GM08714 (cell line): Measurements from ENCODE around the gene SCGN.

Experiments
- H3K4me3 ChIP-seq: fragments of 200-500 bp; sonication (Bioruptor generic); 2 replicates; pipeline ENCODE4 v1.5.1; 2014; ENCODE audit warnings: mild to moderate bottlenecking, low read length, inconsistent platforms
- ZNF274 ChIP-seq: IDR thresholded peaks from 2 replicates; pipeline ENCODE4 v1.6.1; 2012; ENCODE audit warnings: mild to moderate bottlenecking, low read depth, low read length

The SCGN gene

GRCh38 chr6:25659633-25660368 lies 7.8 kb downstream of the SCGN start:
- H3K4me3 ChIP-seq, result no peak overlapping the region
- TF ChIP-seq ZNF274, result no peak

GRCh38 chr6:25660512-25660911 lies 8.5 kb downstream of the SCGN start:
- no peak overlapping the region for H3K4me3 ChIP-seq
- no peak for TF ChIP-seq ZNF274

- TF ChIP-seq ZNF274, result no peak
- H3K4me3 ChIP-seq, result no peak overlapping the region
Observed at GRCh38 chr6:25661129-25661779, 9.2 kb downstream of the SCGN start.

GRCh38 chr6:25665455-25665854 lies 13.4 kb downstream of the SCGN start:
- TF ChIP-seq ZNF274, result no peak
- H3K4me3 ChIP-seq, result no peak overlapping the region

GRCh38 chr6:25669413-25669812 lies 17.4 kb downstream of the SCGN start:
- no peak overlapping the region for H3K4me3 ChIP-seq
- TF ChIP-seq ZNF274, result no peak

DNA sequence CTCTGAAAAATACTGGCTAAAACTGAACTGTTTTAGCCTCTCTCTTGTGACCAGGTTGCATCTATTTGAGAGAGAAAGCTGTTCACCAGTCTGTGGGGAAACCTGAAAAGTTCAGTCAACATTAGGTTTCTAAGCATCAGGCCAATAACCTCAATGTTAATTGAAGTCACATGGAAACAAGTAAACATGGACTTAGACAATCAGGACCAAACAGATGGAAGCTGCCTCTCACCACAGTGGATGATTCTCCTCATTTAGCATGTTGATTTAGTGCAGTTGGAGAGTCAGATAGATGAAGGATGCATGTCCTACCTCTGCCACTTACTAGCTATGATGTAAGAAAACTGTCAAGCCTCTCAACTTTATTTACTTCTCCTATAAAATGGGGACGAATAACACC lies 18.2 kb downstream of the SCGN start:
- H3K4me3 ChIP-seq, result no peak overlapping the region
- TF ChIP-seq ZNF274, result no peak

DNA sequence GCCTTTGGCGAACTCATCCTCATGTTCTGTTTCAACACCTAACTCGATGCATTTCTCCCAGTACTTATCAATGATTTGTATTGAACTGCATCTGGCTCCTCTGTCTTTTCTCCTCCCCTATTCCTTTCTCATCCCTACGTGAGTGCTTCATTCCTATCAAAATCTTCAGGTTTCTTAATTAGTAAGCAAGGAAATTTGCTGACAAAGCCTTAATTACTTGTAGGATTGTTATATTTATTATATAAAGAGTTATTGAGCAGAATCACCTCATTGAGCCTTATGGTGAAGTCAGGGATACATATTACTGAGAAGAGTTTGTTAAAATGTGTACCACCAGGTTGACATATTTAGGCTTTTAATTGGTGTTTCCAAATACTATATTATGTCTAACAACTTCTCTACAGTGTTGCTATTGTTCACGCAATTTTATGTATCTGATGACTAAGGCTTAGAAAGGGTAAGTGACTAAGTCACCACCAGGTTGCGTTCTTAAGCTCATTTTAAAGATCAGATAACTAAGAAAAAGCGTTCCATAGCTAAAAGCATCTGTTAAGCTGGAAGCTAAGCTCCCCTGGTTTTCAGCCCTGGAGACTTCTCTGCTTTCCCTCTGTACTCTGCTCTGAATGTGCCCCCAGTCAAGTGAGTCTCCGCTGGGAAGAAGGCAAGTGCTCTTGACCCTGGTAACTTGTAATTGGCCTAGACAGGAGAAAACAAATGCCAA lies 18.9 kb downstream of the SCGN start:
- TF ChIP-seq ZNF274, result no peak
- no peak overlapping the region for H3K4me3 ChIP-seq

GRCh38 chr6:25671652-25672051 lies 19.6 kb downstream of the SCGN start:
- H3K4me3 ChIP-seq, result no peak overlapping the region
- no peak for TF ChIP-seq ZNF274

- H3K4me3 ChIP-seq, result no peak overlapping the region
- TF ChIP-seq ZNF274, result no peak
Observed at GRCh38 chr6:25675167-25675566, 23.2 kb downstream of the SCGN start.

DNA sequence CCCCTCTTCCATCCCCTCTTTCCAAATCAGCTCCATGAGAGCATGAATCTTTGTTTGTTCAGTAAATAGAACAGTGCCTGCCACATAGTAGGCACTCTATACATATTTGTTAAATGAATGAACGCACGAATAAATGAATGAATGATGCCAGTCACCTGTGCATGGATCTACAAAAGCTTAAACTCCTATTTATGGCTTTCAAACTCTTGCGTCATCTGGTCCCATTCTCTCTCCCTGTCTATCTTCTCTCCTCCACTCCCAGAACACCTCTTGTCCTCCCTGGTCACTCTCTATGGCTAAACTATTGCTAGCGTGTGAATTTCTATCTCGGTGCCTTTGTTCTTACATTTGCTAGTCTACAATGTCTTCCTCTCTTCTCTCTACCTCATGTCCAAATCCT lies 24.8 kb downstream of the SCGN start:
- no peak for TF ChIP-seq ZNF274
- no peak overlapping the region for H3K4me3 ChIP-seq

DNA sequence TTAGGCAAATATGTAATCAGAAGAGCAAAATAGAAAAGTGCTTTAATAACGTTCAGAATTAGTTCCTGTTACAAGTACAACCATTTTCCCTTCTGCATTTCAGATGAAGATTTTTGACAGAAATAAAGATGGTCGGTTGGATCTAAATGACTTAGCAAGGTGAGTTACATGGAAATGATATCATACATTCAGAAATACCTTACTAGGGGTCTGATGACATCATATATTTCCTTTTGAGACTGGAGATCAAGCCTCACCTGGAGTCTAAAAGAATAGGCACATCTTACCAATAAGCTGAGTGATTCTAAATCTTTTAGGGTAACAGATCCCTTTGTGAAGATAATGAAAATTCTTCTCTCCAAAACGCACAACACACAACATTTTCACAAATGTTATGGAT lies 29.8 kb downstream of the SCGN start:
- TF ChIP-seq ZNF274, result no peak
- no peak overlapping the region for H3K4me3 ChIP-seq

DNA sequence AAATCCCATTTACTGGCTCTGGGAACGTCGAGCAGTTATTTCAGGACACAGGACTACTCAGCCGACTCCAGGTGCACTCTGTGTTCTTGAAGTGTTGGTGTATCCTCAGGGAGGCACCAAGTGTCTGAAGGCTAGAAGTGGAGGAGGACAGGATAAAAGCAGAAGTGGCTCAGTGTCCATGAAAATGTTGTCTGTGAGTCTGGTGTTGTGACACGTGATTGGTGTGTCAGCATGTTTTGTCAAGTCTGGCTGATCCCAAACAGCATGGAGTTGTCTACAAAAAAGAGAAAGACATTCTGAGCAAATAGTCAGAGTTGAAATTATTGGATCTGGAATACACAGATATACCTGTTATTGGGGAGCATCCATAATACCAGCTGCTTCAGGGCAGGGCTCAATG lies 30.3 kb downstream of the SCGN start:
- H3K4me3 ChIP-seq, result no peak overlapping the region
- no peak for TF ChIP-seq ZNF274

GRCh38 chr6:25684565-25684964 lies 32.5 kb downstream of the SCGN start:
- no peak for TF ChIP-seq ZNF274

DNA sequence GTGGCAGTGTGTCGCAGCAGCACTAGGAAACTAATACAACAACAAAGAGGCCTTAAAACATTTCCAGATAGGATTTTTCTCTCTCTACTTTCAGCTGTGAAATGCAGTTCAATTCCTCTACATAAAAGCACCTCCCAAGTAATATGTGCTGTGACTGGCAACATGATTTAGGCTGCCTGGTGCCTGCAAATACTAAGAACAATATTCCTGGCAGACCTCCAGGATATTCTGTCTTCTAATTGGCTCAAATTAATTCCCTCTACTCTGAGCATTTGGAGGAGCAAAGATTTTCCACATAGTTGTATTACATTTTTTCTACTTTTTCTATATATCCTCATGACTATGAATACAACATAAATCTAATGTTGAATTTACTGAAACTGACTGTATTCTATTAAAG lies 33.2 kb downstream of the SCGN start:
- TF ChIP-seq ZNF274, result no peak
- H3K4me3 ChIP-seq, result no peak overlapping the region

More at GRCh38 chr6:25684565-25684964, 32.5 kb downstream of the SCGN start:
- no peak overlapping the region for H3K4me3 ChIP-seq

DNA sequence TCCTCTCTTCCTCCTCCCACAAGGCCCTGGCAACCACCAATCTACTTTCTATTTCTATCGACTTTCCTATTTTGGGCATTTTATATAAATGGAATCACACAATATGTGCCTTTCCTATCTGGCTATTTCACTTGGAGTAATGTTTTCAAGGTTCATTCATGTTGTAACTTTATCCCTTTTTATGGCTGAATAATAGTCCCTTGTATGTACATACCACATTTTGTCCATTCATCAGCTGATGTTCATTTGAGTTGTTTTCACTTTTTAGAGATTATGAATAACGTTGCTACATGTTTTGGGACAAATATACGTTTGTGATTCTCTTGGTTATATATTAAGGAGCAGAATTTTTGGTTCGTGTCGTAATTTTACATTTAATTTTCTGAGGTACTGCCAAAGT lies 33.9 kb downstream of the SCGN start:
- no peak overlapping the region for H3K4me3 ChIP-seq
- no peak for TF ChIP-seq ZNF274
